Measurements from ENCODE around the gene AFF1.
A peak's percentile ranks its signal among the peaks of the same experiment; 100 is the strongest.

The AFF1 gene

GRCh38 chr4:86917212-86918039, 17.4 kb upstream of the AFF1 start:
- TF ChIP-seq CTCF (IDR thresholded peaks at IDR 0.05; ENCODE audit: insufficient read depth, low read length, missing control alignments) = no peak
- CTCF ChIA-PET = interaction anchor here (1.0 to 2.0 kb wide), 3 partner anchors 7 to 417 kb away, joined by 3 to 4 read pairs (median 3); partner anchors contain the start of gene AFF1
- POLR2A ChIA-PET = interaction anchor here (0.7 kb wide), 1 partner anchor 303 kb away, joined by 3 read pairs; no protein-coding TSS in a partner anchor
- DNase-seq (ENCODE audit: low read depth, low spot score) = no peak
- H3K4me3 ChIP-seq (ENCODE audit: low read depth, low read length) = no peak overlapping the region

DNA sequence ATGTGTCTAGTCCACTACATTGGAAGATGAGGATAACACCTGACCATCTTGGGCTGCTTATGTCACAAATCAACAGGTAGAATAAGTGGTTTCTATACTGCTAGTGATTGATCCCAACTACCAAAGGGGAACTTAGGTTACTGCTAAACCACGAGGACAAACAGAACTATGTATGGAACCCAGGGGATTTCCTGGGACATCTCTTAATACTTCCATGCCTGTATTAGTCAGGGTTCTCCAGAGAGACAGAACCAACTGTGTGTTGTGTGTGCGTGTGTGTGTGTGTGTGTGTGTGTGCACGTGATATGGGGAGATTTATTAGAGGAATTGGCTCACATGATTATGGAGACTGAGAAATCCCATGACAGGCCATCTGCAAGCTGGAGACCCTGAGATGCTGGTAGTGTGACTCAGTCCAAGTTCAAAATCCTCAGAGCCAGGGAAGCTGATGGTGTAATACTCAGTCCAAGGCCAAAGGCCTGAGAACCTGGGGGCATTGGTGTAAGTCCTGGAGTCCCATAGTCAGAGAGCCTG, 16.2 kb upstream of the AFF1 start:
- H3K4me3 ChIP-seq (ENCODE audit: low read depth, low read length) = no peak overlapping the region
- TF ChIP-seq CTCF (IDR thresholded peaks at IDR 0.05; ENCODE audit: insufficient read depth, low read length, missing control alignments) = no peak
- ChIA-PET POLR2A (interaction anchor here (0.7 to 0.9 kb wide), 2 partner anchors 43 to 158 kb away, joined by 3 to 5 read pairs; no protein-coding TSS in a partner anchor), CTCF (interaction anchor here (1.3 to 5.2 kb wide), 2 partner anchors 188 to 422 kb away, joined by 3 to 50 read pairs; no protein-coding TSS in a partner anchor)
- peak; percentile 73 for DNase-seq (ENCODE audit: low read depth, low spot score)

DNA sequence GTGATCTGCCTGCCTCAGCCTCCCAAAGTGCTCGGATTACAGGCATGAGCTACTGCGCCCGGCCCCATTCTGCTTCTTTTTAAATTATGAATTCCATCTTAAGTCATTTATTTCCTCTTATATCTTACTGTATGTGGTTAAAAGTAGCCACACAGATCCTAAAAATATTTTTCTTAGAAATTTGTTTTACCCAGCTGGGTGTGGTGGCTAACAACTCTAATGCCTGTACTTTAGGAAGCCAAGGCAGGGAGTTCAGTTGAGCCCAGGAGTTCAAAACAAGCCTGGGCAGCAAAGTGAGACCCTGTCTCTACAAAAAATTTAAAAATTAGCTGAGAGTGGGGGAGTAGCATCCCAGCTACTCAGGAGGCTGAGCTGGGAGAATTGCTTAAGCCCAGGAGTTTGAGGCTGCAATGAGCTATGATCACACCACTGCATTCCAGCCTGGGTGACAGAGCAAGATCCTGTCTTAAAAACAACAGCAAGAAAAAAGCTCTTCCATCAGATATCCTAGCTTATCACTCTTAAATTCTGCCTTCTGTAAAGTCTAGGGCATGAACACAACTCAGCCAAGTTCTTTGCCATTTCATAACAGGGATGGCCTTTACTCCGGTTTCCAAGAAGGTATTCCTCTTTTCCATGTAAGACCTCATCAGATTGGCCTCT, 15.1 kb upstream of the AFF1 start:
- DNase-seq (ENCODE audit: low read depth, low spot score) = no peak
- CTCF ChIA-PET = interaction anchor here (0.8 to 6.8 kb wide), 8 partner anchors 10 to 423 kb away, joined by 3 to 144 read pairs (median 4); partner anchors contain the start of gene AFF1
- POLR2A ChIA-PET = interaction anchor here (0.6 to 2.1 kb wide), 5 partner anchors 10 to 324 kb away, joined by 3 to 4 read pairs (median 3); partner anchors contain the start of gene AFF1
- no peak overlapping the region for H3K4me3 ChIP-seq (ENCODE audit: low read depth, low read length)
- TF ChIP-seq CTCF (IDR thresholded peaks at IDR 0.05; ENCODE audit: insufficient read depth, low read length, missing control alignments) = no peak

DNA sequence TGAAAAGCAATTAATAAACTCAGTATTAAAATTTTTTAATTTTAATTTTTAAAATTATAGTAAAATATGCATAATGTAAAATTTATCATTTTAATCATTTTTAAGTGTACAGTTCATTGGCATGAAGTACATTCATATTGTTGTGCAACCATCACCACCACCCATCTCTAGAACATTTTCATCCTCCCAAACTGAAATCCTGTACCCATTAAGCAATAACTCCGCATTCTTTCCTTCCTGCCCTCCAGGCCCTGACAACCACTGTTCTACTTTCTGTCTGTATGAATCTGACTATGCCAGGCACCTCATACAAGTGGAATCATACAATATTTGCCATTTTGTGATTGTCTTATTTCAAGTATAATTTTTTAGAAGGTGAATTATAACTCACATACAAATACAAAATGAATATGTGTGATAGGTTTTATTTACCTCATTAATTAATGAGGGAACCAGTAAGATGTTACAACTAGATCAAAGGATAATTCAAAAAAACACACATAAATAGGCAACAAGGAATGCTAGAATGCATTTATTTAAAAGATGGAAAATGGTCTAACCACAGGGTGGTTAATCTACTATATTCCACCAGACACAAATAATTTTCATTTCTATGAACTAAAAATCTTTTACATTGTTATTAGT, 13.1 kb upstream of the AFF1 start:
- no peak overlapping the region for H3K4me3 ChIP-seq (ENCODE audit: low read depth, low read length)
- DNase-seq (ENCODE audit: low read depth, low spot score) = no peak
- ChIA-PET POLR2A (interaction anchor here (0.9 to 1.9 kb wide), 2 partner anchors 84 to 172 kb away, joined by 4 to 17 read pairs; no protein-coding TSS in a partner anchor), CTCF (interaction anchor here (0.7 to 6.8 kb wide), 42 partner anchors 9 to 450 kb away, joined by 3 to 144 read pairs (median 7); partner anchors contain the start of gene AFF1)
- TF ChIP-seq CTCF (IDR thresholded peaks at IDR 0.05; ENCODE audit: insufficient read depth, low read length, missing control alignments) = no peak

GRCh38 chr4:86924811-86925210, 10.0 kb upstream of the AFF1 start:
- H3K4me3 ChIP-seq (ENCODE audit: low read depth, low read length) = no peak overlapping the region
- TF ChIP-seq CTCF (IDR thresholded peaks at IDR 0.05; ENCODE audit: insufficient read depth, low read length, missing control alignments) = no peak
- POLR2A ChIA-PET = interaction anchor here (0.8 kb wide), 1 partner anchor 169 kb away, joined by 3 read pairs; no protein-coding TSS in a partner anchor
- CTCF ChIA-PET = interaction anchor here (1.4 to 6.8 kb wide), 6 partner anchors 8 to 173 kb away, joined by 3 to 144 read pairs (median 26); partner anchors contain the start of gene AFF1
- peak; percentile 81 for DNase-seq (ENCODE audit: low read depth, low spot score)
